ENCODE measurements around the gene PTGER1.
A peak's percentile ranks its signal among the peaks of the same experiment; 100 is the strongest.
"Not testable (repeated sequence)": the region's sequence is repeated elsewhere in the genome, so short reads cannot be mapped to it uniquely, and the experiment has no call there.

Gene PTGER1

GRCh38 chr19:14476327-14476672 lies 1.1 kb upstream of the PTGER1 start:
- no peak for ATAC-seq (replicated peaks)
- Mint-ChIP-seq H3K4me1 (ENCODE audit: low read depth in 2 of 2) (peaks cover 30 to 42% of the 10 kb centered on the region in 2 donors), H3K27me3 (peaks cover 21 to 45% of the 10 kb centered on the region in 2 donors), H3K4me3 (peak overlapping the region in 1 of 2 donors; percentile 45), H3K27ac (peak overlapping the region; percentile 51 to 94), H3K9me3 (no peaks in the 10 kb centered on the region), H3K36me3 (ENCODE audit: insufficient read depth) (peaks cover 14% of the 10 kb centered on the region)
- DNase-seq = no peak

GRCh38 chr19:14474827-14475226 lies 327 bp downstream of the PTGER1 start:
- no peak for DNase-seq
- peak overlapping the region; percentile 62 to 71 for H3K27ac Mint-ChIP-seq
- H3K36me3 Mint-ChIP-seq (ENCODE audit: insufficient read depth) = peaks cover 25% of the 10 kb centered on the region
- peaks cover 25 to 33% of the 10 kb centered on the region in 2 donors for H3K4me1 Mint-ChIP-seq (ENCODE audit: low read depth in 2 of 2)
- no peak for ATAC-seq (replicated peaks)
- peak overlapping the region; percentile 34 to 43 for H3K4me3 Mint-ChIP-seq
- H3K27me3 Mint-ChIP-seq = peaks cover 21 to 45% of the 10 kb centered on the region in 2 donors
- H3K9me3 Mint-ChIP-seq = no peaks in the 10 kb centered on the region

GRCh38 chr19:14473978-14474578 lies 1.1 kb downstream of the PTGER1 start:
- no peaks in the 10 kb centered on the region for H3K9me3 Mint-ChIP-seq
- no peak for ATAC-seq (replicated peaks)
- peak overlapping the region; percentile 34 to 43 for H3K4me3 Mint-ChIP-seq
- no peak for DNase-seq
- H3K4me1 Mint-ChIP-seq (ENCODE audit: low read depth in 2 of 2) = peaks cover 25 to 33% of the 10 kb centered on the region in 2 donors
- peaks cover 24% of the 10 kb centered on the region for H3K36me3 Mint-ChIP-seq (ENCODE audit: insufficient read depth)
- peak overlapping the region in 1 of 2 donors; percentile 62 for H3K27ac Mint-ChIP-seq
- peaks cover 21 to 45% of the 10 kb centered on the region in 2 donors for H3K27me3 Mint-ChIP-seq

- DNase-seq (no peak), ATAC-seq (replicated peaks) (no peak)
- H3K27ac Mint-ChIP-seq = peak overlapping the region in 1 of 2 donors; percentile 4
- peaks cover 25 to 33% of the 10 kb centered on the region in 2 donors for H3K4me1 Mint-ChIP-seq (ENCODE audit: low read depth in 2 of 2)
- no peaks in the 10 kb centered on the region for H3K9me3 Mint-ChIP-seq
- peaks cover 25% of the 10 kb centered on the region for H3K36me3 Mint-ChIP-seq (ENCODE audit: insufficient read depth)
- peaks cover 21 to 45% of the 10 kb centered on the region in 2 donors for H3K27me3 Mint-ChIP-seq
- H3K4me3 Mint-ChIP-seq = peak overlapping the region; percentile 57 to 68
Measured at GRCh38 chr19:14473073-14473977, 1.8 kb downstream of the PTGER1 start.

- peak overlapping the region in 1 of 2 donors; percentile 54 for H3K27ac Mint-ChIP-seq
- DNase-seq (peak; percentile 90 to 92 (median 91)), ATAC-seq (replicated peaks) (peak; percentile 74)
- peak overlapping the region; percentile 57 to 68 for H3K4me3 Mint-ChIP-seq
- H3K4me1 Mint-ChIP-seq (ENCODE audit: low read depth in 2 of 2) = peaks cover 25 to 33% of the 10 kb centered on the region in 2 donors
- no peaks in the 10 kb centered on the region for H3K9me3 Mint-ChIP-seq
- H3K27me3 Mint-ChIP-seq = peaks cover 21 to 45% of the 10 kb centered on the region in 2 donors
- peaks cover 34% of the 10 kb centered on the region for H3K36me3 Mint-ChIP-seq (ENCODE audit: insufficient read depth)
Measured at GRCh38 chr19:14472202-14472938, 2.8 kb downstream of the PTGER1 start.

- H3K4me1 Mint-ChIP-seq (ENCODE audit: low read depth in 2 of 2) = peaks cover 22 to 30% of the 10 kb centered on the region in 2 donors
- peaks cover 41% of the 10 kb centered on the region for H3K36me3 Mint-ChIP-seq (ENCODE audit: insufficient read depth)
- H3K4me3 Mint-ChIP-seq = peak overlapping the region; percentile 57 to 68
- peak overlapping the region in 1 of 2 donors; percentile 54 for H3K27ac Mint-ChIP-seq
- peaks cover 21 to 40% of the 10 kb centered on the region in 2 donors for H3K27me3 Mint-ChIP-seq
- ATAC-seq (replicated peaks) (no peak), DNase-seq (no peak)
- H3K9me3 Mint-ChIP-seq = no peaks in the 10 kb centered on the region
Measured at GRCh38 chr19:14471436-14472187, 3.5 kb downstream of the PTGER1 start.

- H3K27me3 Mint-ChIP-seq = peaks cover 21 to 26% of the 10 kb centered on the region in 2 donors
- no peak for DNase-seq
- no peak for ATAC-seq (replicated peaks)
- H3K4me1 Mint-ChIP-seq (ENCODE audit: low read depth in 2 of 2) = peaks cover 13 to 22% of the 10 kb centered on the region in 2 donors
- no peaks in the 10 kb centered on the region for H3K9me3 Mint-ChIP-seq
- peaks cover 52% of the 10 kb centered on the region for H3K36me3 Mint-ChIP-seq (ENCODE audit: insufficient read depth)
- peak overlapping the region in 1 of 2 donors; percentile 31 for H3K27ac Mint-ChIP-seq
- no peak overlapping the region for H3K4me3 Mint-ChIP-seq
Measured at GRCh38 chr19:14470031-14470876, 4.9 kb downstream of the PTGER1 start.

- no peak overlapping the region for H3K4me3 Mint-ChIP-seq
- no peaks in the 10 kb centered on the region for H3K9me3 Mint-ChIP-seq
- peaks cover 6 to 9% of the 10 kb centered on the region in 2 donors for H3K4me1 Mint-ChIP-seq (ENCODE audit: low read depth in 2 of 2)
- H3K27ac Mint-ChIP-seq = peak overlapping the region in 1 of 2 donors; percentile 53
- ATAC-seq (replicated peaks) (no peak), DNase-seq (no peak)
- peaks cover 5 to 7% of the 10 kb centered on the region in 2 donors for H3K27me3 Mint-ChIP-seq
- H3K36me3 Mint-ChIP-seq (ENCODE audit: insufficient read depth) = peaks cover 75% of the 10 kb centered on the region
Measured at GRCh38 chr19:14467816-14468215, 7.3 kb downstream of the PTGER1 start.

- DNase-seq (no peak), ATAC-seq (replicated peaks) (no peak)
- Mint-ChIP-seq H3K36me3 (ENCODE audit: insufficient read depth) (peaks cover 78% of the 10 kb centered on the region), H3K27me3 (peaks cover under 1 to 2% of the 10 kb centered on the region in 2 donors), H3K4me3 (no peak overlapping the region), H3K4me1 (ENCODE audit: low read depth in 2 of 2) (peaks cover 2 to 7% of the 10 kb centered on the region in 2 donors), H3K9me3 (no peaks in the 10 kb centered on the region), H3K27ac (no peak overlapping the region)
Measured at GRCh38 chr19:14467391-14467790, 7.8 kb downstream of the PTGER1 start.

GRCh38 chr19:14463747-14464146 lies 11.4 kb downstream of the PTGER1 start:
- Mint-ChIP-seq H3K4me3 (no peak overlapping the region), H3K27ac (no peak overlapping the region), H3K4me1 (ENCODE audit: low read depth in 2 of 2) (peaks cover 10 to 19% of the 10 kb centered on the region in 2 donors), H3K9me3 (no peaks in the 10 kb centered on the region), H3K27me3 (no peaks in the 10 kb centered on the region), H3K36me3 (ENCODE audit: insufficient read depth) (peaks cover 88% of the 10 kb centered on the region)
- ATAC-seq (replicated peaks) (no peak), DNase-seq (no peak)

- H3K27me3 Mint-ChIP-seq; H3K9me3 Mint-ChIP-seq; ATAC-seq (replicated peaks); H3K4me3 Mint-ChIP-seq; DNase-seq; H3K27ac Mint-ChIP-seq: not testable (repeated sequence)
- peaks cover 14 to 27% of the 10 kb centered on the region in 2 donors for H3K4me1 Mint-ChIP-seq (ENCODE audit: low read depth in 2 of 2)
- H3K36me3 Mint-ChIP-seq (ENCODE audit: insufficient read depth) = peaks cover 82% of the 10 kb centered on the region
Measured at GRCh38 chr19:14462401-14462800, 12.8 kb downstream of the PTGER1 start.

- Mint-ChIP-seq H3K4me1 (ENCODE audit: low read depth in 2 of 2) (peaks cover 14 to 27% of the 10 kb centered on the region in 2 donors), H3K27me3 (no peaks in the 10 kb centered on the region), H3K27ac (peak overlapping the region; percentile 3 to 36), H3K4me3 (no peak overlapping the region), H3K36me3 (ENCODE audit: insufficient read depth) (peaks cover 81% of the 10 kb centered on the region), H3K9me3 (no peaks in the 10 kb centered on the region)
- DNase-seq (no peak), ATAC-seq (replicated peaks) (no peak)
Measured at GRCh38 chr19:14460935-14461334, 14.2 kb downstream of the PTGER1 start.
